Ovary (tissue), 3 donors: ENCODE measurements around the gene CSGALNACT2.

Source experiments
- CTCF ChIP-seq, 3 donors: fragments of 450-650 bp in 2 of 3; fragments of 200-600 bp in 1 of 3; IDR thresholded peaks; one replicate each; pipeline versions ENCODE4 v1.5.1 to v1.8.0; 2016 to 2022; ENCODE audit warnings: antibody characterized with exemption in 3 of 3, mild to moderate bottlenecking in 1 of 3
- EP300 ChIP-seq: sonication (generic); formaldehyde crosslinking; IDR thresholded peaks from one replicate; pipeline ENCODE4 v1.6.1; 2017; ENCODE audit warnings: antibody characterized with exemption
- POLR2A ChIP-seq: fragments of 450-650 bp; IDR thresholded peaks from one replicate; pipeline ENCODE4 v1.6.1; 2017; ENCODE audit warnings: antibody characterized with exemption, mild to moderate bottlenecking, moderate library complexity
- donor health status: DM: no; HTN: no; CAD: no.

- no peak for TF ChIP-seq POLR2A
- TF ChIP-seq CTCF (IDR thresholded peaks at IDR 0.05), result no peak
- no peak for TF ChIP-seq EP300
Observed at GRCh38 chr10:43209074-43209455, 70.8 kb downstream of the CSGALNACT2 start.
